ENCODE results near the gene HSF2BP. TPM values are rescaled to one million over a fixed set of nuclear protein-coding genes. Genes with fewer than 3 reads are reported as not detected.

Gene HSF2BP
- total and polyA plus RNA-seq, 2 donors (not counting 1 experiment from before 2014, with no cell fraction given), result 0.49 TPM

- no peak overlapping the region for H3K27ac ChIP-seq (ENCODE audit: low read length in 2 of 2)
- ATAC-seq (ENCODE audit: low read depth) (no peak), DNase-seq (no peak)
- Mint-ChIP-seq H3K9me3 (ENCODE audit: insufficient read depth) (no peaks in the 10 kb centered on the region), H3K27me3 (peaks cover 18% of the 10 kb centered on the region), H3K4me3 (no peak overlapping the region), H3K4me1 (peaks cover 17% of the 10 kb centered on the region), H3K27ac (no peak overlapping the region)
- H3K36me3 ChIP-seq (replicated peaks in 1 of 2; ENCODE audit: control extremely low read depth in 1 of 2, control insufficient read depth in 1 of 2, extremely low read depth in 1 of 2, insufficient read depth in 2 of 2, low read length in 1 of 2), result no peaks in the 10 kb centered on the region
- TF ChIP-seq EZH2 (IDR thresholded peaks at IDR 0.05; ENCODE audit: borderline replicate concordance, insufficient read depth, low read depth, low read length, poor library complexity, severe bottlenecking) (no peak), CTCF (IDR thresholded peaks at IDR 0.05) (no peak)
- CTCF ChIA-PET, result interaction anchor here (0.7 kb wide), 1 partner anchor 9 kb away, joined by 5 read pairs; no protein-coding TSS in a partner anchor
- no peaks in the 10 kb centered on the region for H3K9me3 ChIP-seq (ENCODE audit: control extremely low read depth in 1 of 3, control insufficient read depth in 2 of 3, insufficient read depth in 1 of 3, low read length in 2 of 3)
- no peak overlapping the region for H3K4me2 ChIP-seq (replicated peaks; ENCODE audit: low read depth, low read length, poor library complexity, severe bottlenecking)
- no peaks in the 10 kb centered on the region for H3K27me3 ChIP-seq (replicated peaks in 1 of 4; ENCODE audit: control extremely low read depth in 1 of 4, control insufficient read depth in 3 of 4, insufficient read depth in 4 of 4, low read length in 3 of 4)
- POLR2A ChIA-PET, result no interaction called here
- intact Hi-C loops (cut with micrococcal nuclease), result no loop called here
- no peaks in the 10 kb centered on the region for H4K20me1 ChIP-seq (ENCODE audit: control insufficient read depth, insufficient read depth, low read length, poor library complexity, severe bottlenecking)
- WGBS (ENCODE audit: insufficient coverage), result 86% methylated on average over 9 of the region's 9 CpGs
- peaks cover 13 to 14% of the 10 kb centered on the region in 2 donors for H3K4me1 ChIP-seq (ENCODE audit: control insufficient read depth in 2 of 2, insufficient read depth in 2 of 2, low read length in 2 of 2)
- H2AFZ ChIP-seq (ENCODE audit: insufficient read depth, low read depth, low read length, poor library complexity, severe bottlenecking), result no peak overlapping the region
- H3K4me3 ChIP-seq (ENCODE audit: control extremely low read depth in 1 of 5, extremely low read depth in 1 of 5, insufficient read depth in 1 of 5, low read depth in 2 of 5, low read length in 4 of 5), result no peak overlapping the region
- no peaks in the 10 kb centered on the region for H3K79me2 ChIP-seq (ENCODE audit: control insufficient read depth, insufficient read depth, low read length)
- no peak overlapping the region for H3K9ac ChIP-seq (ENCODE audit: low read length)
Measured at GRCh38 chr21:43648171-43648570, 11.1 kb downstream of the HSF2BP start.

GRCh38 chr21:43646550-43647260 is 12.6 kb downstream of the HSF2BP start:
- TF ChIP-seq EZH2 (IDR thresholded peaks at IDR 0.05; ENCODE audit: borderline replicate concordance, insufficient read depth, low read depth, low read length, poor library complexity, severe bottlenecking), result no peak
- peak; percentile 100 for TF ChIP-seq CTCF (IDR thresholded peaks at IDR 0.05)
- peak overlapping the region in 1 of 5 experiments; percentile 3 for H3K4me3 ChIP-seq (ENCODE audit: control extremely low read depth in 1 of 5, extremely low read depth in 1 of 5, insufficient read depth in 1 of 5, low read depth in 2 of 5, low read length in 4 of 5)
- Mint-ChIP-seq H3K4me3 (peak overlapping the region; percentile 74), H3K4me1 (peaks cover 17% of the 10 kb centered on the region), H3K27ac (peak overlapping the region; percentile 53), H3K27me3 (peaks cover 16% of the 10 kb centered on the region), H3K9me3 (ENCODE audit: insufficient read depth) (no peaks in the 10 kb centered on the region)
- WGBS (ENCODE audit: insufficient coverage), result 14% methylated on average over 7 of the region's 7 CpGs
- no peaks in the 10 kb centered on the region for H3K36me3 ChIP-seq (replicated peaks in 1 of 2; ENCODE audit: control extremely low read depth in 1 of 2, control insufficient read depth in 1 of 2, extremely low read depth in 1 of 2, insufficient read depth in 2 of 2, low read length in 1 of 2)
- no peak overlapping the region for H3K9ac ChIP-seq (ENCODE audit: low read length)
- intact Hi-C loops (cut with micrococcal nuclease), result loop anchor here (1.0 to 2.0 kb wide), 3 partner anchors 14 to 70 kb away; no protein-coding TSS in a partner anchor
- DNase-seq, result peak; percentile 90
- H2AFZ ChIP-seq (ENCODE audit: insufficient read depth, low read depth, low read length, poor library complexity, severe bottlenecking), result no peak overlapping the region
- peak overlapping the region; percentile 66 for H3K4me2 ChIP-seq (replicated peaks; ENCODE audit: low read depth, low read length, poor library complexity, severe bottlenecking)
- POLR2A ChIA-PET, result no interaction called here
- no peaks in the 10 kb centered on the region for H3K79me2 ChIP-seq (ENCODE audit: control insufficient read depth, insufficient read depth, low read length)
- H4K20me1 ChIP-seq (ENCODE audit: control insufficient read depth, insufficient read depth, low read length, poor library complexity, severe bottlenecking), result no peaks in the 10 kb centered on the region
- H3K27ac ChIP-seq (ENCODE audit: low read length in 2 of 2), result no peak overlapping the region
- no peaks in the 10 kb centered on the region for H3K27me3 ChIP-seq (replicated peaks in 1 of 4; ENCODE audit: control extremely low read depth in 1 of 4, control insufficient read depth in 3 of 4, insufficient read depth in 4 of 4, low read length in 3 of 4)
- CTCF ChIA-PET, result interaction anchor here (1.1 to 3.0 kb wide), 7 partner anchors 10 to 379 kb away, joined by 3 to 23 read pairs (median 7); no protein-coding TSS in a partner anchor
- H3K9me3 ChIP-seq (ENCODE audit: control extremely low read depth in 1 of 3, control insufficient read depth in 2 of 3, insufficient read depth in 1 of 3, low read length in 2 of 3), result no peaks in the 10 kb centered on the region
- peak; percentile 99 for ATAC-seq (ENCODE audit: low read depth)
- peaks cover 13 to 14% of the 10 kb centered on the region in 2 donors for H3K4me1 ChIP-seq (ENCODE audit: control insufficient read depth in 2 of 2, insufficient read depth in 2 of 2, low read length in 2 of 2)
